8988T (cell line): ENCODE measurements around the gene BRD3.

Experiments used
- DNase-seq: peaks from one replicate; pipeline ENCODE4 v3.0.0; 2011

BRD3 gene

DNA sequence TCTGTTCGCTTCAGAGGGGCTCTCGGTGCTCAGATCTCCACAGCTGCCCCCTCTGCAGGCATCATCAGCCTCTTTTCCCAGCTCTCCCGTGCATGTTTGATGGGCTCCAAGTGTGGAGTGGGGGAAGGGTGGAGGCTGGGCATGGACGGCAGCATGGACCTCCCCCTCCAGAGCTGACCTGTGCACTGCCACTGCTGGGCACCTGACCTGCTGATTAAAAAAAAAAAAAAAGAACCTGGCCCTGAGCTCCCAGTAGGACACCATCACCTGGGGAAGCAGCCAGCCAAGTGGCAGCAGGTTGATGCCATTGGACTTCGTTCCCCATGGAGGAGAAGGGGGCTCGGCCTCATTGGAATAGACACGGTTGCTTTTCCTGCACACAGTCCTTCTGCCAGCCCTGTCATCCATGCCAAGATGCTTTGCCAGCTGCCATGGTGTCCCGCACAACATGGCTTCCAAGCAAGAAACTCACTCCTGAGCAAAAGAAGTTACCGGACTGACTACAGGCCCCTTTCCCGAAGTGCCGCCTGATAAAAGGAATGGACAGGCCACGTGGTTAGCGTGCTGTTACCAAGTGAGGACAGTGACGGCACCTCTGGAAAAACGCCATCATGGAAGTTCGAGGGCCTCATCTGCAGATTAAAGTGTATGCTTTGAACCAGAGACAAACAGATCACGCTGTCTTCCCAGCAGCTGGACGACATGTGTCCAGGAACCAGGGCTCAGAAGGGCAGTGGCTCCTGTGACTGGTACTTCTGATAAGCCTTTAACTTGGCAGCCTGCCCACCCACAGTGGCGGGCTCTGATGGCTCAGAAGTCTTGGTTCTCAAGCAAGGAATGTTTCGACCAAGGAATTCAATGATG lies 57.3 kb downstream of the BRD3 start:
- DNase-seq: no peak

DNA sequence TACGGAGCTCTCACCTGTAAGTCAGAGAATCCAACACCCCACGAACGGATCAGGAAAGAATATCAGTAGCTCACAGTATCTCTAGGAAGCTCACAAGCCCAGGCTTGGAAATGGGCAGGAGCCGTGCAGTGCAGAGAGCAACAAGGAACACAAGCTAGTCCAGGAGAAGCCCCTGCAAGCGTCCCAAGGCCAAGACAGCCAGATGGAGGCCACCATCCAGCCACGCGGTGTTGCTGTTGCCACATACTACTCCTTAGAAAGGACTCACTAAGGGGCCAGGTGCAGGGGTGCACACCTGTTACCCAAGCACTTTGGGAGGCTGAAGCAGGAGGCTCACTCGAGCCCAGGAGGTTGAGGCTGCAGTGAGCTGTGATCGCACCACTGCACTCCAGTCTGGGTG lies 60.3 kb downstream of the BRD3 start:
- no peak for DNase-seq

DNA sequence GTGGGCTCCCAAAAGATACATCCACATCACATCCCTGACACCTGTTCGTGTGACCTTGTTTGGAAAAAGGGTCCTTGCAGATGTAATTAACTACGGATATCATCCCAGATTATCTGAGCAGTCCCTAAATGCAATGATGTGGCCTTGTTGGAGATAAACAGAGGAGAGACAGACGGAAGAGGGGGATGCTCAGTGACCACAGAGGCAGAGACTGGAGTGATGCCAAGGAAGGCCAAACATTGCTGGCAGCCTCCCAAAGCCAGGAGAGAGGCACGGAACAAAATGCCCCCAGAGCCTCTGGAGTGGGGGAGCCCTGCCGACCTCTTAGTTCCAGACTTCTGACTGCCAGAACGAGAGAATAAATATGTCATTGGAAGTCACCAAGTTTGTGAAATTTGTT lies 60.7 kb downstream of the BRD3 start:
- DNase-seq: no peak

DNA sequence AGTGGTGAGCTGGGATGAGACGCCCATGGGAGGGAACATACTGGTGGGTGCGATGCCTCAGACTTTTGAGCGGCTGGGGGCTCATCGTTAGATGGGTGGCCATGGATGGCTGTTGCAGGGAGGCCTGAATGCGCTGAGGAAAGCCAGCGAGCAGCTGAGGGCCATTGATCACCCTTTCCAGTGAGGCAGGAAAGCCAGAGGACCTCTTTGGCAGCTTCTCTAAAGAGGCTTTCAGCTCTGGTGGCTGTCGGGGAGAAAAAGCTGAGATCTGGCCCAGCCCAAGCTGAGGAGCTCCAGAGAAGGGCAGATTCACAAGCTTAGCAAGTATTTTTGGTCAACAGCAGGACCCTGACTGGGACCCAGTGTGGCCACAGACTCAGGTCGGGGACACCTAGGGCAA lies 62.4 kb downstream of the BRD3 start:
- no peak for DNase-seq

DNA sequence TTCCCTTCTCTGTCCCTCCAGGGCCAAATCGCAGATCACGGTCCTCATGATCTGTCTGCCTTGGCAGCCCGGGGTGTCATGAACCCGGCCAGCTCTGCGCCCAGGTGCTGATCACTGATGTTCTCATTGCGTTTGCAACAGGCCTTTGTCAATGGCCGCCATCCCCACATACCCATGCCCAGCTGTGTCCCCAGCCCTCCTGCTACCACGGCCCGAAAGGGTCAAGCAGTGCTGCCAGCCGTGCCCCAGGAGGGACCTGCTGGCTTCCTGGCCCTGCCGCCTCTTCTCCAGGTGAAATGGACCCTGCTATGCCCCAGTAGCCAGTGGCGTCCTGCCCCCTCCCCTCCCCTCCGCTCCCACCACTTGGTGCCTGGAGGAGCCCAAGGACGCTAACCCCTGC lies 62.9 kb downstream of the BRD3 start:
- DNase-seq: no peak

DNA sequence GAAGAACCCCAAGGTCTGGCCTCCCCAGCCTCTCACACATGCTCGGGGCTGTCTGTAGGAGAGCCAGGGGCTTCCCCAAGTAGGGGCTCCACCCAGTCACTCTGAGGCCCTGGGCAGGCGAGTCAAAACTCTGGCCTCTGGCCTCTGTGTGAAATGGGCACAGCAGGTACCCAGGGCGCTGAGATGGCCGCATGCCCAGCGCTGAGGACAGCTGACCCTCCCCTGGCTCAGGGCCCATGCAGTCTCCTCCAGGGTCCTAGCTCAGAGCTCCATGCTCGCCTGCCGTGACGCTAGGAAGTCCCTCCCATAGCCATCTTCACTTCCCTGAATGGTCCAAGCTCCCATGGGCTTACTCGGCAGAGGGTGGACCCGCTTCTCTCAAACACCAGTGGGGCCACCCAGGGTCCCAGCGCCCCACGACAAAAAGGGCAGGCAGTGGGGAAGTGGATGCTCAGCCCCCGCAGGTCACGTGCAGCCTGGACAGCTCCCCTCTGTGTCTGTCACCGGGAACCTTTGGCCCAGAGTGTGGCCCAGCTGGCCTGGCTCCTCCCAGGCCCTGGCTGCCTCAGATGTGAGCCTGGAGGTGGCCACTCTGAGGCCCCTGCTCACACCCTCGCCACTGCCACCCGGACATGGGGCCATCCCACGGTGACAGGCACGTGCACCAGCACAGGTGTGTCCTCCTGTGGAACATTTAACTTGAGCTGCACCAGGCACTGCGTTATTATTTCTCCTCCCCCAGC lies 63.5 kb downstream of the BRD3 start:
- no peak for DNase-seq

DNA sequence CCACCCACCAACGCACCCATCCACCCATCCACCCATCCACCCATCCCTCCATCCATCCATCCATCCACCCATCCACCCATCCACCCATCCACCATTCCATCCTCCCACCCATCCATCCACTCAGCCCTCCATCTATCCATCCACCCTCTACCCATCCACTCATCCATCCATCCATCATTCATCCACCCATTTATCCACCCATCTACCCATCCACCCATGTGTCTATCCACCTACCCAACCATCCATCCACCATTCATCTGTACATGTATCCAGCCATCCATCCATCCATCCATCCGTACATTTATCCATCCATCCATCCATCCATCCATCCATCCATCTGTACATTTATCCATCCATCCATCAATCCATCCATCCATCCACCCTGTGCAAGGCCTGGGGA lies 64.6 kb downstream of the BRD3 start:
- no peak for DNase-seq

GRCh38 chr9:134002796-134003195 lies 65.0 kb downstream of the BRD3 start:
- DNase-seq: no peak

DNA sequence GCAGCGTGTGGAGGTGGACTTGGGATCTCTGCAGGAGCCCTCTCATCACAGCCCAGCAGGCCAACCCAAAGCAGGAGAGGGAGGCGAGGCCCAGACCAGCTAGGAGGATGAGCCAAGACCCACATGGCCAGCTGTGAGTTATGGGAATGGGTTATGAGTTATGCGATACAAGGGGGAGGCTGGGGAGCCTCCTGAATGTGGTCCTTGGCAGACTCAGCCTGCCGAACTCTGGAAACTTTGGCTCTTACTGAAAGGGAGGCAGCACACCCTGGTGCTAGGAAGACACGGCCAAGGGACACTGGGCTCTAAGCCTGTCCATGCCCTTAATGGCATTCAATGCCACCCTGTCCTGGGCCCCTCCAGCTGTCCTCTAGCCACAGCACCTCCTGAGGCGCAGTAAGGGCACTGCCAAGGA lies 68.0 kb downstream of the BRD3 start:
- no peak for DNase-seq

DNA sequence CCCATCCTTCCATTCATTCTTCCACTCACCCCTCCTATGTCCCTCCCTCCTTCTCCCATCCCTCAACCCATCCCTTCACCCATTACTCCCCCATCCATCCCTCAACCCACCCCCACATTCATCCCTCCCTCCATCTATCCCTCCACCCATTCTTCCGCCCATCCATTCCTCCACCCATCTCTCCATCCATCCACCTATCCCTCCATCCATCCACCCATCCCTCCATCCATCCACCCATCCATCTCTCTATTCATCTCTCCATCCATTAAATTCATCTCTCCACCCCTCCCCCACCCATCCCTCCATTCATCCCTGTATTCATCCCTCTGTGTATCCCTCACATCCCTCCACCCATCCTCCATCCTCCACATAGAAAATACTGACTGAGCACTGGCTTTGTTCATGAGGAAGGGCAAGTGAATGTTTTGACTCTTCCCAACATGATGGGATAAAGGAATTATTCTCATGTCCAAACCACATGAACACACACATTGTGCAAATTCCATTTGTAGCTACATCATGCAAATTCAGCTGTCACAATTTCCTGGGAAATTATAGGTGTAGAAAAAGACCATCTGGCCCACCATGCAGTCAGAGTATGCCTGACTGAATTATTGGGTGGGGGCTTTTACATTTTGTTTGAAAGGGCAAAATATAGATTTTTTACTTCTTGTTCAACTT lies 68.8 kb downstream of the BRD3 start:
- no peak for DNase-seq

DNA sequence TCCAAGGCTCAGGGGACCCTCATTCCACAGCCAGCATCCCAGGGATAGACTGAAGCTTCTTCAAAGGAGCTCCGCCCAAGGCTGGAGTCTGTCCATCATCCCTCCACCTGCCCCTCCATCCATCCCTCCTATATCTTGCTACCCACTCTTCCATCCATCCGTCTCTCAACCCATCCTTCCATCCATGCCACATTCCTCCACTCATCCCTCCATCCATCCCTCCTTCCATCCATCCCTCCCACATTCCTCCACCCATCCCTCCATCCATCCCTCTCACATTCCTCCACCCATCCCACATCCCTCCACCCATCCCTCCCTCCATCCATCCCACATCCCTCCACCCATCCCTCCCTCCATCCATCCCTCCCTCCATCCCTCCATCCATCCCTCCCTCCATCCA lies 70.2 kb downstream of the BRD3 start:
- DNase-seq: no peak

DNA sequence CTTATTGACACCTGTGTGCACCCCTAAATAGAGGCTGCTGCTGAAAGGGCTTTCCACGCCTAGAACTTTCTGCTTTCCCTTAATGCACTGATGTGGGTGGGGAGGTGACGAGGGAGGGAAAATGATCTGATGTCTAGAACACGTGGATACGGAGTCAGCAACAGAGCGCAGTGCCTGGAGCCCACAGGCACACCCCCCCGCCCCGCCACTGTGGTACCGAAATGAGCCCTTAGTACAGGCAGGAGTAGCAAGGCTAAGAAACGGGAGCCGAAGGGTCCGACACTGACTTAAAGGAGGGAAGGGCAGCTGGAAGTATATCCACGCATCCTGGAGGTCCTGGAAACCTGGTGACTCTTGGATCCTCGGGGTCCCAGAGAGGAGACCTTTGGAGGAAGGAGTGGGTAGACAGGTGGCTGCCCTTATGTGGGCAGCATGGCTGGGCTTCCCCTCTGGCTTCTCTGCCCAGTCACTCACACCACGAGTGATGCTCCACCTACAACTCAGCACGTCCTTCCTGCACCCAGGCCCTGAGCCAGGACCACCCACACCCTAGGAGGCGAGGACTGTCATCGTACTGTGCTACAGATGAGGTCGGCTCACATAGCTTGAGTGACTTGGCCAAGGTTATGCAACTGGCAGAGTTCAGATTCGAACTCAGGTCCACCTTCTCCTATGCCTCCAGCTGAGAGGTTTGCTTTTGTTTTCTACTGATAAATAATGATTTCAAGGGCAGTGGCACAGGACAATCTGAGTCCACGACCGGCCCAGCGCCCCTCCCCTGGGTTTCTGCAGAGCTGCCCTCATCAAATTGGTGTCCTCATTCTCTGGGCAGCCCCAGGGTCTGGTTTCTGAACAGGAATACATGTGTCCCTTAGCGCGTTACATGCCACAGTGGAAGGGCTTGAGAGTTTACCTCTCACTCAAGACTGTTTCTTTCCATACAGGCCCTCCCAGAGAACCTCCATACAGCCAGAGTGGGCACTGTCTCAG lies 71.0 kb downstream of the BRD3 start:
- DNase-seq: no peak

DNA sequence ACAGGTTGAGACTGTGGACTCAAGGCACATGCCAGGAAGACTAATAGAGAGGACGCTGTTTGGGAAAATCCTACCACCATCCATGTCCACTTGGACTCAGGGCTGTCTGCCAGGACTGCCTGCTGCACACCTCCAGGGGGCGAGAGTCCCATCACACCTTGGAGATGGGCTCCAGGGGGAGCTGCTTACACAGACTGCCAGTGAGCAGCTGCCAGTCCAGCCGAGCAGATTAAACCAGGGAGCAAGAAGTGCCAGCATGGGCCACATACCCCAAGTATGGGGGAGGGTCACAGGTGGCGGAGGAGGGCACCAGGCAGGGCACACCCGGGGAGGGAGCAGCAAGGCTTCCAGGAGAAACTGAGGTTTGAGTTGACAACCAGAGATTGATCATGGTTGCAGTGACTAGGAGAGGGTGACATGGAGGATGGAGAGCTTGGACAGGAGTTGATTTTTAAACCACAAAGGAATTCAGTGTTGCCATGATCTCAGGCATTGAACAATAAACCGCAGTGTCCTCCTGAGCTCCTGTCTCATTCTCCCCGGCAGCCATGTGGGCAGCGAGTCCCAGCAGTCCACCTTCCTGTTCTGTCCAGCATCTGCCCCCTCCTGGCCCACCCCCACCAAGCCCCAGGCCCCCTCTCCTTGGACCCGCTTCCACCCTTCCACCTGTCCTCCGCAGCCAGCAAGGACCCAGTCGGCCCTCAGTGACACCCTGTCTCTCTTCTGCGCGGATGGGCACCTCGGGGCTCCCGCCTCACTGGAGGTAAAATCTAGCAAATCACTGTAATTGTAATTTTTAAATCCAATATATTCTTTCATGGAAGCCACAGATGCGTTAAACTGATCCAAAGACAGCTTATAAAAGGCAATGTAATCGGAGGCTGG lies 72.6 kb downstream of the BRD3 start:
- peak; percentile 63 for DNase-seq

DNA sequence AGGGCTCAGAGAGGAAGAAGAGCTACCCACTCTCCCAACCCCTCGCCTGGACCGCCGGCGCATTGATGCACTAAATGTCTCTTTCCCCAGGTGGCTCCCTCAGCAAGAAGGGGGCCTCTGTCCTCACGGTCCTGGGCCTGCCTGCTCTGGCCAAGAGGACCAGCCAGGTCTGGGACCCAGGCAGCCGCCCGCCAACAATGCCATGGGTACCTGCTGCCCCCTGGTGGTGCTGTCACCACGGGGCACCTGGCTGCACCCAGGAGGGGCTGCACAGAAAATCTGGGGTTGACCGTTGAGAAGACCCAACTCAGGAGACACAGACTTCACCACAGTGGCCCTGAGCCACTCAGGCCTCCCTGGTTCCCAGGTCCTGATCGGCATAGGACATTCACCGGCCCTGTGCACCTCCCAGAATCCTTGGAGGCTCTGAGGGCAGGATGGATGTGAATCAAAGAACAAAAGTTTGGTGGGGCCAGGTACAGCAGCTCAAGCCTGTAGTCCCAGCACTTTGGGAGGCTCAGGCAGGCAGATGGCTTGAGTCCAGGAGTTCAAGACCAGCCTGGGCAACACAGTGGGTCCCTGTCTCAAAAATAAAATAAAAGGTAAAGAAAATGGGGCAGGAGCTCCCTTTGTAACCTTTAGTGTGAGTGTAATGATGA lies 73.3 kb downstream of the BRD3 start:
- peak; percentile 86 for DNase-seq

- DNase-seq: no peak
Observed at GRCh38 chr9:133993635-133994253, 74.1 kb downstream of the BRD3 start.

- DNase-seq: peak; percentile 64
Observed at GRCh38 chr9:133992780-133993634, 74.8 kb downstream of the BRD3 start.

DNA sequence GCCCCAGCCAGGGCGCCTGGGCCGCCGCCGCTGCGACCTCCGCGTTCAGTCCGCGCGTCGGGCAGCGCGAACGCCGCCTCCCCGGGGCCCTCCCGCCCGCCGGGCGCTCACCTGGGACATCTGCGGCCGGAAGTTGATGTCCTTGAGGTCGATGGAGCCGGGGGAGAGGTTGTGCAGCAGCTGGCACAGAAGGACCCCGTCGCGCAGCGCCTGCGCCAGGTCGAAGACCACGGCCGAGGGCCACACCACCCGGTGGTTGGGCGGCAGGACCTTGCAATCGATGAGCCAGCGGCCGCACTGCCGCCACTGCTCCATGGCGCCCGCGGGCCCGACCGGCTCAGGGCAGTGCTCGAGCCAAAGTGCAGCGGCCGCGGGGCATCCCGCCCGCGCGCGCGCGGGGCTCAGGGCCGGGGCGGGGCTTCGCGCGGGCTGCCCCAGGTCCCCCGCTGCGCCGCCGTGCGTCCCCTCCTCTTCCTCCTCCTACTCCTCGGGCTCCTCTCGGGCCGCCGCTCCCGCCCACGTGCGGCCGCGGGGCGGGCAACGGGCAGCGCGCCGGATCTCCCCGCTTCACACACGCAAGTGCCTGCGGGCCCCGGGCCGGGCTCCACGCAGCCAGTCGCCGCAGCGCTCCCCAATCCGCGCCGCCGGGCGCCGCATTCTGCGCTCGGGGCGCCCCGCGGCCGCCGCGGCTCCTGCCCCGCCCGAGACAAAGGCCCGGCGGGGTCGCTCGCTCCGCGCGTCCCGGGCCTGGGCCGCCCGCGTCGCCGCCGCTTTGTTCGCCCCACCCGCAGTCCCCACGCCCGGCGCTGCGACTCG lies 75.7 kb downstream of the BRD3 start, which contains the start of gene VAV2:
Gene VAV2, minus strand, starts transcription at position 361 of the 816 bp plus-strand sequence. Its CDS starts 46 bp downstream, at position 315.
- no peak for DNase-seq

- DNase-seq: no peak
Observed at GRCh38 chr9:133991214-133991921, 76.5 kb downstream of the BRD3 start.
